Skeletal muscle satellite cell (primary cell): Measurements from ENCODE around the gene CHD9.
"Not testable (repeated sequence)": the region's sequence is repeated elsewhere in the genome, so short reads cannot be mapped to it uniquely, and the experiment has no call there.

Experiments used
- H3K27me3 ChIP-seq: 2 replicates; pipeline ENCODE4 v1.7.0; 2013; ENCODE audit warnings: low read length; ENCODE audit not compliant: control insufficient read depth, insufficient read depth
- H3K36me3 ChIP-seq: 2 replicates; pipeline ENCODE4 v1.7.0; 2013; ENCODE audit warnings: mild to moderate bottlenecking, control low read depth, low read length; ENCODE audit not compliant: insufficient read depth
- H3K4me1 ChIP-seq: 2 replicates; pipeline ENCODE4 v1.7.0; 2013; ENCODE audit warnings: low read length; ENCODE audit not compliant: control insufficient read depth, insufficient read depth
- H3K4me2 ChIP-seq: 2 replicates; pipeline ENCODE4 v1.7.0; 2013; ENCODE audit warnings: mild to moderate bottlenecking, low read length
- H3K4me3 ChIP-seq: 2 replicates; pipeline ENCODE4 v1.7.0; 2013; ENCODE audit warnings: low read length
- H3K9ac ChIP-seq: 2 replicates; pipeline ENCODE4 v1.7.0; 2013; ENCODE audit warnings: mild to moderate bottlenecking, low read depth, low read length, moderate library complexity
- H3K9me3 ChIP-seq: replicated peaks from 2 replicates; pipeline ENCODE4 v1.7.0; 2013; ENCODE audit warnings: mild to moderate bottlenecking, control low read depth, low read length

The CHD9 gene

GRCh38 chr16:53064081-53064578 lies 9.3 kb downstream of the CHD9 start:
- Histone ChIP-seq H3K36me3 (peaks cover 12% of the 10 kb centered on the region), H3K9me3 (no peaks in the 10 kb centered on the region), H3K9ac (no peak overlapping the region), H3K4me2 (no peak overlapping the region), H3K4me3 (no peak overlapping the region), H3K4me1 (peaks cover 8% of the 10 kb centered on the region), H3K27me3 (no peaks in the 10 kb centered on the region)

- Histone ChIP-seq H3K9ac (no peak overlapping the region), H3K36me3 (peaks cover 12% of the 10 kb centered on the region), H3K27me3 (no peaks in the 10 kb centered on the region), H3K4me2 (no peak overlapping the region), H3K4me1 (peaks cover 8% of the 10 kb centered on the region), H3K4me3 (no peak overlapping the region), H3K9me3 (no peaks in the 10 kb centered on the region)
Observed at GRCh38 chr16:53065461-53066061, 10.8 kb downstream of the CHD9 start.

GRCh38 chr16:53067675-53068074 lies 12.9 kb downstream of the CHD9 start:
- Histone ChIP-seq H3K9me3 (no peaks in the 10 kb centered on the region), H3K27me3 (no peaks in the 10 kb centered on the region), H3K4me2 (no peak overlapping the region), H3K4me1 (peaks cover 10% of the 10 kb centered on the region), H3K36me3 (peaks cover 12% of the 10 kb centered on the region), H3K9ac (no peak overlapping the region), H3K4me3 (no peak overlapping the region)

DNA sequence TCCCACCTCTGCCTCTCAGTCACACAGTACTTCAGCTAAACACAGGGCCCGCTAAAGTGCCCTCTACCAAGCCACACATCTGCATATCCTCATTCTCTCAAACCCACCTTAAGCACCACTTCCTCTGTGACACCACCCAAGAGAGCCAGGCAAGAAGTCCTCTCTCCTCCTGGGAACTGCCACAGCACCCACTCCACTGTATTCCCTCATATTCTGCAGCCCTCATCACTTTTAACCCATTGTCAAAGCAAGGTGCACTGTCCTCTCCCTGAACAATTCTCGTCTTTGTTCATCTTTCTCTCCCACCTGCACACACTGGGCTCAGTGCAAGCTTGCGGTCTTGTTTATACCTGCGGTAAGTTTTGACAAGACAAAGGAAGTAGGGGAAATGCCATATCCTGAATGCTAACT lies 13.6 kb downstream of the CHD9 start:
- Histone ChIP-seq H3K9ac (no peak overlapping the region), H3K4me2 (no peak overlapping the region), H3K36me3 (peaks cover 12% of the 10 kb centered on the region), H3K4me3 (no peak overlapping the region), H3K27me3 (no peaks in the 10 kb centered on the region), H3K9me3 (no peaks in the 10 kb centered on the region), H3K4me1 (peaks cover 10% of the 10 kb centered on the region)

DNA sequence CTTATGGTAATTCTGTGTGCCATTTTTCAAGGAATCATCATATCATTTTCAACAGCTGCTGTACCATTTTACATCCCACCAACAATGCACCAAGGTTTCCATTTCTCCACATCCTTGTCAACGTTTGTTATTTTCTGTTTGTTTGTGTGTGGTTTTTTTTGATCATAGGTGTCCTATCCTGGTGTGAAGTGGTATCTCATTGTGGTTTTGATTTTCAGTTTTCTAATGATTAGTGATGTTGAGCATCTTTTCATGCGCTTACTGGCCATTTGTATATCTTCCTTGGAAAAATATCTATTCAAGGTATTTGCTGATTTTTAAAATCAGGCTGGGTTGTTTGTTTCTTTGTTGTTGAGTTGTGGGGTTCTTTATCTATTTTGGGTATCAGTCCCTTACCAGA lies 15.0 kb downstream of the CHD9 start:
- H3K36me3 ChIP-seq, result peaks cover 12% of the 10 kb centered on the region
- H3K9ac ChIP-seq, result no peak overlapping the region
- no peak overlapping the region for H3K4me2 ChIP-seq
- H3K4me1 ChIP-seq, result peaks cover 10% of the 10 kb centered on the region
- H3K4me3 ChIP-seq, result no peak overlapping the region
- H3K9me3 ChIP-seq, result no peaks in the 10 kb centered on the region
- H3K27me3 ChIP-seq, result no peaks in the 10 kb centered on the region

DNA sequence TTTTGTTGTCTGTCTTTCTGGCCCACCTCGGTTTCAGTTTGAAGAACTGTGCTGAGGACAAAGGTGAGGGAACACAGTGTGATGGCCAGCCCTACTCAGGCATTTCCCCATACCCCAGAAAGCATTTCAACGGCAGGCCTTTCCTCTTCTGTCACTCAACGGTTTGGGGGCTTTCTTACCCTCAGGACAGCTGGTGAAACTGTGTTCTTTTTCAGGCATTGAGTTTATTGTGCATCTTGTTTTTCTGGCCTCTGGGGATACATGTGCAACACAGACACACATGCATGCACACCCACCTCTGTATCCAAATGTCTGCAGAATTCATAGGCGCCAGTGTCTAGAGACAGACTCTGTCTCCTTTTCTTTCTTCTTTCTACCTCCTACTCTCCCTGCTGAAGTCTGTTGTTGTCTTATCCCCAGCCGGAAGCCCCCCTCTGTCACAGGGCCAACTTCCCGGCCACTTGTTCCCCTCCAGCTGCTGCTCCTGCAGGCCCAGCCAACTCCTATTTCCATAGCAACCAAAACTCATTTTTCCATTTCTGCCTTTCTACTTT lies 17.0 kb downstream of the CHD9 start:
- H3K36me3 ChIP-seq, result peaks cover 12% of the 10 kb centered on the region
- no peak overlapping the region for H3K9ac ChIP-seq
- no peak overlapping the region for H3K4me2 ChIP-seq
- no peak overlapping the region for H3K4me3 ChIP-seq
- no peaks in the 10 kb centered on the region for H3K9me3 ChIP-seq
- H3K4me1 ChIP-seq, result peaks cover 10% of the 10 kb centered on the region
- no peaks in the 10 kb centered on the region for H3K27me3 ChIP-seq

DNA sequence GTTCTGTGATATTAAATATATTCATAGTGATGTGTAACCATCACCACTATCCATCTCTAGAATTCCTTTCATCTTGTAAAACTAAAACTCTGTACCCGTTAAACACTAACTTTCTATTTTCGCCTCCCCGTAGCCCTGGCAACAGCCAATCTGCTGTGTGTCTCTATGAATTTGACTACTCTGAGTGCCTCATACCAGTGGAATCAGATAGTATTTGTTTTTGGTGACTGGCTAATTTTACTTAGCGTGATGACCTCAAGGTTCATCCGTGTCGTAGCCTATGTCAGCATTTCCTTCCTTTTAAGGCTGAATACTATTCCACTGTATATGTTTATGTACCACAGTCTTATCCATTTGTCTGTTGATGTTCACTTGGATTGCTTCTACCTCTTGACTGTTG lies 18.2 kb downstream of the CHD9 start:
- H3K4me1 ChIP-seq, result peaks cover 10% of the 10 kb centered on the region
- no peak overlapping the region for H3K4me2 ChIP-seq
- H3K4me3 ChIP-seq, result no peak overlapping the region
- no peaks in the 10 kb centered on the region for H3K27me3 ChIP-seq
- H3K36me3 ChIP-seq, result peaks cover 6% of the 10 kb centered on the region
- H3K9me3 ChIP-seq, result no peaks in the 10 kb centered on the region
- no peak overlapping the region for H3K9ac ChIP-seq

GRCh38 chr16:53074296-53074695 lies 19.5 kb downstream of the CHD9 start:
- H3K4me3 ChIP-seq, H3K4me2 ChIP-seq, H3K9me3 ChIP-seq, H3K27me3 ChIP-seq, H3K9ac ChIP-seq, H3K36me3 ChIP-seq: not testable (repeated sequence)
- H3K4me1 ChIP-seq, result peaks cover 19% of the 10 kb centered on the region

- not testable (repeated sequence) for H3K9ac ChIP-seq, H3K4me3 ChIP-seq, H3K9me3 ChIP-seq, H3K27me3 ChIP-seq, H3K4me2 ChIP-seq, H3K36me3 ChIP-seq
- peaks cover 31% of the 10 kb centered on the region for H3K4me1 ChIP-seq
Observed at GRCh38 chr16:53075461-53075860, 20.7 kb downstream of the CHD9 start.

DNA sequence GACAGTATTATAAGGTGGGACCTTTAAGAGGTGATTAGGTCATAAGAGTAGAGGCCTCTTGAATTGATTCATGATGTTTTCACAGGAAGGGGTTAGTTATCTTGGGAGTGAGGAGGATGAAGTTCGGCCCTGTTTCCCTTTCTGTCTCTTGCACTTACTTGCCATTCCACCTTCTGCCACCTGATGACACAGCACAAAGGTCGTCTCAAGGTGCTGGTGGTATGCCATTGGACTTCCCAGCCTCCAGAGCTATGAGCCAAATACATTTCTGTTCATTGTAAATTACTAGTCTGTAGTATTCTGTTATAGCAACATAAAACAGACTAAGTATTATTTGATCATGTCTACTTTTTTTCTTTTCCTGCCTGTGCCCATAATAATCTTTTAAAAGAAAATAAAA lies 23.5 kb downstream of the CHD9 start:
- Histone ChIP-seq H3K9ac (no peak overlapping the region), H3K36me3 (no peaks in the 10 kb centered on the region), H3K27me3 (no peaks in the 10 kb centered on the region), H3K4me1 (peaks cover 40% of the 10 kb centered on the region), H3K4me2 (no peak overlapping the region), H3K4me3 (no peak overlapping the region), H3K9me3 (no peaks in the 10 kb centered on the region)

- no peak overlapping the region for H3K9ac ChIP-seq
- no peaks in the 10 kb centered on the region for H3K27me3 ChIP-seq
- no peaks in the 10 kb centered on the region for H3K36me3 ChIP-seq
- H3K4me2 ChIP-seq, result no peak overlapping the region
- H3K9me3 ChIP-seq, result no peaks in the 10 kb centered on the region
- no peak overlapping the region for H3K4me3 ChIP-seq
- H3K4me1 ChIP-seq, result peaks cover 43% of the 10 kb centered on the region
Observed at GRCh38 chr16:53078765-53079485, 24.1 kb downstream of the CHD9 start.
